DOHH2 (cell line): ENCODE results near the gene SEMA6A.

ENCODE experiments used
- H3F3A ChIP-seq: fragments of 200-600 bp; sonication (generic), shearing (Covaris generic); 2 replicates; pipeline ENCODE4 v1.6.0; 2016; ENCODE audit warnings: antibody characterized with exemption, mild to moderate bottlenecking; ENCODE audit not compliant: control insufficient read depth, insufficient read depth
- H3K27ac ChIP-seq: fragments of 200-600 bp; sonication (generic); 2 replicates; pipeline ENCODE4 v1.5.1; 2014; ENCODE audit warnings: low read depth, mild to moderate bottlenecking, low read length, moderate library complexity
- H3K27me3 ChIP-seq: fragments of 200-600 bp; sonication (generic); 2 replicates; pipeline ENCODE4 v1.6.1; 2014; ENCODE audit warnings: mild to moderate bottlenecking, low read length, mixed read lengths; ENCODE audit not compliant: control insufficient read depth
- H3K36me3 ChIP-seq: fragments of 200-600 bp; sonication (generic); 2 replicates; pipeline ENCODE4 v1.6.1; 2014; ENCODE audit warnings: mild to moderate bottlenecking, low read length, moderate library complexity, mixed read lengths; ENCODE audit not compliant: control insufficient read depth
- H3K4me1 ChIP-seq: fragments of 200-600 bp; sonication (generic); 2 replicates; pipeline ENCODE4 v1.6.1; 2014; ENCODE audit warnings: mild to moderate bottlenecking, low read length, mixed read lengths; ENCODE audit not compliant: control insufficient read depth
- H3K4me2 ChIP-seq: fragments of 200-600 bp; sonication (generic); 2 replicates; pipeline ENCODE4 v1.6.0; 2014; ENCODE audit warnings: mild to moderate bottlenecking, low read length, moderate library complexity
- H3K4me3 ChIP-seq: fragments of 200-600 bp; sonication (generic); 2 replicates; pipeline ENCODE4 v1.5.1; 2014; ENCODE audit warnings: mild to moderate bottlenecking, low read length, mixed read lengths
- H3K79me2 ChIP-seq: fragments of 200-600 bp; sonication (generic); 2 replicates; pipeline ENCODE4 v1.6.1; 2014; ENCODE audit warnings: mild to moderate bottlenecking, low read length, mixed read lengths; ENCODE audit not compliant: control insufficient read depth
- H3K9me2 ChIP-seq: fragments of 200-600 bp; sonication (generic); replicated peaks from 2 replicates; pipeline ENCODE4 v1.6.1; 2014; ENCODE audit warnings: mild to moderate bottlenecking, low read length, mixed read lengths; ENCODE audit not compliant: control insufficient read depth
- H3K9me3 ChIP-seq: fragments of 200-600 bp; sonication (generic); 2 replicates; pipeline ENCODE4 v1.6.1; 2014; ENCODE audit warnings: antibody characterized with exemption, low read length, mixed read lengths; ENCODE audit not compliant: control insufficient read depth, insufficient read depth
- H4K20me1 ChIP-seq: fragments of 200-600 bp; sonication (generic); 2 replicates; pipeline ENCODE4 v1.6.0; 2014; ENCODE audit warnings: low read depth, mild to moderate bottlenecking, antibody characterized with exemption, low read length, moderate library complexity; ENCODE audit not compliant: control insufficient read depth, insufficient read depth
- CTCF ChIP-seq: fragments of 200-600 bp; sonication (generic); IDR thresholded peaks from one replicate; pipeline ENCODE4 v1.5.1; 2014; ENCODE audit warnings: antibody characterized with exemption, mild to moderate bottlenecking, low read depth, low read length; ENCODE audit not compliant: poor library complexity, severe bottlenecking
- EZH2phosphoT487 ChIP-seq: fragments of 200-600 bp; sonication (generic); IDR thresholded peaks from 2 replicates; pipeline ENCODE4 v1.6.1; 2017; ENCODE audit warnings: borderline replicate concordance, mild to moderate bottlenecking, antibody characterized with exemption, low read length, moderate library complexity, mixed read lengths

Gene SEMA6A

DNA sequence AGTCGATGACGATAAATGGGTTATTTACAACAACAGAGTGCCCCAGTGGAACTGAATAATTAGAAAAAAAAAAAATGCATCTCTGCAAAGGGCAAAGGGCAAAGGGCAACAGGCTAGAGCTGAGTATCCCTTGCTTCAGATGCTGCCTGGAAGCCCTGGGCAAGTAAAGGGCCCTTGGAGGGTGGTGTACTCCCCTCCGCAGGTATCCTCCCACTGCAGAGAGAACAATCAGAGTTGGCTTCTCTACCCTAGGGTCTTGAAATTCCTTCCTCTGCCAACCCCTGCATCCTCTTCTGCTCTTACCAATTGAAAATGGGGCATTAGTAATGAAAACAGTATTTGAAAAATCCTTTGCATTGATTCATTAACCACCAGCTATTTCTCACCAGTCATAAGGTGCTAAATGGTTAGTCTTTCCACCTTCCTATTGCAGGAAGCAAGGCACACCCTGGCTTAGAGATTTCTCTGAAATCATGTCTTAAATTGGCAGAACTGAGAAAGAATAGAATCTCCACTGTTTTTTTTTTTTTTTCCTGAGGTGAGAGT lies 122.6 kb downstream of the SEMA6A start:
- H3K4me2 ChIP-seq: no peak overlapping the region
- H3K79me2 ChIP-seq: no peaks in the 10 kb centered on the region
- no peaks in the 10 kb centered on the region for H3K36me3 ChIP-seq
- H3K9me2 ChIP-seq: no peaks in the 10 kb centered on the region
- TF ChIP-seq EZH2phosphoT487 (no peak), CTCF (no peak)
- H3K9me3 ChIP-seq: no peaks in the 10 kb centered on the region
- no peaks in the 10 kb centered on the region for H3K27me3 ChIP-seq
- H3K4me3 ChIP-seq: no peak overlapping the region
- no peaks in the 10 kb centered on the region for H3F3A ChIP-seq
- H4K20me1 ChIP-seq: no peaks in the 10 kb centered on the region
- no peaks in the 10 kb centered on the region for H3K4me1 ChIP-seq
- no peak overlapping the region for H3K27ac ChIP-seq

- no peaks in the 10 kb centered on the region for H3K27me3 ChIP-seq
- TF ChIP-seq EZH2phosphoT487: no peak
- no peak for TF ChIP-seq CTCF
- H3K4me3 ChIP-seq: no peak overlapping the region
- no peak overlapping the region for H3K27ac ChIP-seq
- no peak overlapping the region for H3K4me2 ChIP-seq
- H3F3A ChIP-seq: no peaks in the 10 kb centered on the region
- H3K4me1 ChIP-seq: no peaks in the 10 kb centered on the region
- H3K79me2 ChIP-seq: no peaks in the 10 kb centered on the region
- no peaks in the 10 kb centered on the region for H3K36me3 ChIP-seq
- H3K9me2 ChIP-seq: no peaks in the 10 kb centered on the region
- no peaks in the 10 kb centered on the region for H4K20me1 ChIP-seq
- no peaks in the 10 kb centered on the region for H3K9me3 ChIP-seq
These were observed 123.6 kb downstream of the SEMA6A start for GRCh38 chr5:116451066-116451465.

GRCh38 chr5:116449458-116449857 lies 125.2 kb downstream of the SEMA6A start:
- TF ChIP-seq CTCF: no peak
- no peak for TF ChIP-seq EZH2phosphoT487
- Histone ChIP-seq H3K27ac (no peak overlapping the region), H3K9me2 (no peaks in the 10 kb centered on the region), H4K20me1 (no peaks in the 10 kb centered on the region), H3K4me1 (no peaks in the 10 kb centered on the region), H3K79me2 (no peaks in the 10 kb centered on the region), H3K4me3 (no peak overlapping the region), H3F3A (no peaks in the 10 kb centered on the region), H3K27me3 (no peaks in the 10 kb centered on the region), H3K4me2 (no peak overlapping the region), H3K36me3 (no peaks in the 10 kb centered on the region), H3K9me3 (no peaks in the 10 kb centered on the region)
